ENCODE results near the gene LEO1.

Gene LEO1

GRCh38 chr15:51931016-51931415, 40.6 kb downstream of the LEO1 start:
- DNase-seq = no peak

- no peak for DNase-seq
Measured at GRCh38 chr15:51926809-51927208, 44.8 kb downstream of the LEO1 start.

GRCh38 chr15:51924156-51925068, 47.2 kb downstream of the LEO1 start:
- no peak for DNase-seq

- peak; percentile 20 for DNase-seq
Measured at GRCh38 chr15:51917493-51917892, 54.1 kb downstream of the LEO1 start.

GRCh38 chr15:51912528-51912927, 59.0 kb downstream of the LEO1 start:
- DNase-seq = no peak

- DNase-seq = no peak
Measured at GRCh38 chr15:51909584-51909983, 62.0 kb downstream of the LEO1 start.

- DNase-seq = no peak
Measured at GRCh38 chr15:51908316-51908715, 63.3 kb downstream of the LEO1 start.

- peak; percentile 37 for DNase-seq
Measured at GRCh38 chr15:51907136-51907862, 64.3 kb downstream of the LEO1 start.

GRCh38 chr15:51904931-51905330, 66.6 kb downstream of the LEO1 start:
- no peak for DNase-seq

GRCh38 chr15:51904421-51904820, 67.2 kb downstream of the LEO1 start:
- DNase-seq = no peak

- no peak for DNase-seq
Measured at GRCh38 chr15:51889486-51889885, 82.1 kb downstream of the LEO1 start.

GRCh38 chr15:51888593-51889195, 82.9 kb downstream of the LEO1 start:
- peak; percentile 21 for DNase-seq
